Chondrocyte (in vitro differentiated cells): ENCODE data around the gene SMG9. TPM values are rescaled to one million over a fixed set of nuclear protein-coding genes. Genes with fewer than 3 reads are reported as not detected.

Source experiments
- DNase-seq: peaks from one replicate; pipeline ENCODE4 v3.0.0; 2021; ENCODE audit warnings: mixed read lengths, low spot score
- H3K27ac Mint-ChIP-seq: one replicate; pipeline ENCODE4 v1.8.0; 2021; ENCODE audit warnings: mild to moderate bottlenecking, moderate library complexity, mixed read lengths; ENCODE audit not compliant: unreplicated experiment
- H3K27me3 Mint-ChIP-seq: 2 replicates; pipeline ENCODE4 v1.8.0; 2021; ENCODE audit warnings: low read depth, mixed read lengths
- H3K36me3 Mint-ChIP-seq: 2 replicates; pipeline ENCODE4 v1.8.0; 2021; ENCODE audit warnings: low read depth, mixed read lengths
- H3K4me1 Mint-ChIP-seq: 2 replicates; pipeline ENCODE4 v1.8.0; 2021; ENCODE audit warnings: low read depth, mild to moderate bottlenecking, mixed read lengths
- H3K4me3 Mint-ChIP-seq: one replicate; pipeline ENCODE4 v1.8.0; 2021; ENCODE audit warnings: mild to moderate bottlenecking, moderate library complexity, mixed read lengths; ENCODE audit not compliant: unreplicated experiment
- H3K9me3 Mint-ChIP-seq: 2 replicates; pipeline ENCODE4 v1.8.0; 2021; ENCODE audit warnings: low read depth, mixed read lengths
- total RNA-seq: library from RNA; stranded (reverse); gene quantifications from 3 replicates; pipeline ENCODE4 v1.2.1, GENCODE V29; 2021
- TF ChIP-seq, protein P1 (sequence below): fragments of 200-600 bp; sonication (generic); IDR thresholded peaks from 2 replicates; pipeline ENCODE4 v1.5.0; 2021; ENCODE audit warnings: antibody characterized with exemption, mild to moderate bottlenecking, moderate library complexity

Gene SMG9
- total RNA-seq, 1 donor from 2014 or later = 46.9 TPM

DNA sequence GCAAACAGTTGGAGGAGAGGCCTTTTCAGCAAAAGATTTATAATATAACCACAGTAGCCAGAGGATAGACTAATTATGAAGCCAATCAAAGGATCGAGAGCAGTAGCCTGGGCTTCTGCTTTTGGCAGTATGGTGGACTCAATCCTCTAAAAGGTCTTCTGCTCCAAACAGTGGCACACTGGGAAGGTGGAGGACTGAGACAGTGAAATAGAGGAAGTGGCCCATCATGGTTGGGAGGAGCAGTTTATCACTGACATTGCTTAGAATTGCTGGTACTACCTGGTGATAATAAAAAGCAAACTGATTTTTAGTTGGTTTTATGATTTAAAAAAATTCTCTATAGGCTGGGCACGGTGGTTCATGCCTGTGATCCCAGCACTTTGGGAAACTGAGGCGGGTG, 63.9 kb downstream of the SMG9 start:
- no peak overlapping the region for H3K27ac Mint-ChIP-seq
- TF ChIP-seq, protein P1, sequence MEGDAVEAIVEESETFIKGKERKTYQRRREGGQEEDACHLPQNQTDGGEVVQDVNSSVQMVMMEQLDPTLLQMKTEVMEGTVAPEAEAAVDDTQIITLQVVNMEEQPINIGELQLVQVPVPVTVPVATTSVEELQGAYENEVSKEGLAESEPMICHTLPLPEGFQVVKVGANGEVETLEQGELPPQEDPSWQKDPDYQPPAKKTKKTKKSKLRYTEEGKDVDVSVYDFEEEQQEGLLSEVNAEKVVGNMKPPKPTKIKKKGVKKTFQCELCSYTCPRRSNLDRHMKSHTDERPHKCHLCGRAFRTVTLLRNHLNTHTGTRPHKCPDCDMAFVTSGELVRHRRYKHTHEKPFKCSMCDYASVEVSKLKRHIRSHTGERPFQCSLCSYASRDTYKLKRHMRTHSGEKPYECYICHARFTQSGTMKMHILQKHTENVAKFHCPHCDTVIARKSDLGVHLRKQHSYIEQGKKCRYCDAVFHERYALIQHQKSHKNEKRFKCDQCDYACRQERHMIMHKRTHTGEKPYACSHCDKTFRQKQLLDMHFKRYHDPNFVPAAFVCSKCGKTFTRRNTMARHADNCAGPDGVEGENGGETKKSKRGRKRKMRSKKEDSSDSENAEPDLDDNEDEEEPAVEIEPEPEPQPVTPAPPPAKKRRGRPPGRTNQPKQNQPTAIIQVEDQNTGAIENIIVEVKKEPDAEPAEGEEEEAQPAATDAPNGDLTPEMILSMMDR = no peak
- DNase-seq = no peak
- peaks cover 22% of the 10 kb centered on the region for H3K9me3 Mint-ChIP-seq
- peaks cover 4% of the 10 kb centered on the region for H3K36me3 Mint-ChIP-seq
- no peaks in the 10 kb centered on the region for H3K4me1 Mint-ChIP-seq
- H3K27me3 Mint-ChIP-seq = peaks cover 11% of the 10 kb centered on the region
- H3K4me3 Mint-ChIP-seq = no peak overlapping the region

DNA sequence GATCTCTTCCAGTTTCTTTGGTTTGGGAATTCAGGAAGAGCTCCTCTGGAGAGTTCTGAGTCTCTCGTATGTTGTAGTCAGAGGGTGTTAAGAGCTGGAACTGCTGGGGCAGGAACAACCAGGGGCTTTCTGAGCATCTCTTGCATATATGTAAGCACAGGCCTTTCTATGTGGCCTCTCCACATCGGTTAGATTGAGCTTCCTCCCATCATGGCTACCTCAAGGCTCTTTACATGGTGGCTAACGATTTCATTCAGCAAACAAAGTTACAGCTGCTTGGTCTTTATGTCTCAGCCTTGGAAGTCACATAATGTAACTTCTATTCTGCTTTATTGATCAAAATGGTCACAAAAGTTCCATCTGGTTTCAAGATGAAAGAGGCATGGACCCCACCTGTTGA, 64.3 kb downstream of the SMG9 start:
- H3K27ac Mint-ChIP-seq = no peak overlapping the region
- TF ChIP-seq, protein P1 = no peak
- DNase-seq = no peak
- H3K9me3 Mint-ChIP-seq = peaks cover 22% of the 10 kb centered on the region
- H3K27me3 Mint-ChIP-seq = peaks cover 11% of the 10 kb centered on the region
- H3K4me3 Mint-ChIP-seq = no peak overlapping the region
- H3K36me3 Mint-ChIP-seq = peaks cover 4% of the 10 kb centered on the region
- H3K4me1 Mint-ChIP-seq = no peaks in the 10 kb centered on the region

DNA sequence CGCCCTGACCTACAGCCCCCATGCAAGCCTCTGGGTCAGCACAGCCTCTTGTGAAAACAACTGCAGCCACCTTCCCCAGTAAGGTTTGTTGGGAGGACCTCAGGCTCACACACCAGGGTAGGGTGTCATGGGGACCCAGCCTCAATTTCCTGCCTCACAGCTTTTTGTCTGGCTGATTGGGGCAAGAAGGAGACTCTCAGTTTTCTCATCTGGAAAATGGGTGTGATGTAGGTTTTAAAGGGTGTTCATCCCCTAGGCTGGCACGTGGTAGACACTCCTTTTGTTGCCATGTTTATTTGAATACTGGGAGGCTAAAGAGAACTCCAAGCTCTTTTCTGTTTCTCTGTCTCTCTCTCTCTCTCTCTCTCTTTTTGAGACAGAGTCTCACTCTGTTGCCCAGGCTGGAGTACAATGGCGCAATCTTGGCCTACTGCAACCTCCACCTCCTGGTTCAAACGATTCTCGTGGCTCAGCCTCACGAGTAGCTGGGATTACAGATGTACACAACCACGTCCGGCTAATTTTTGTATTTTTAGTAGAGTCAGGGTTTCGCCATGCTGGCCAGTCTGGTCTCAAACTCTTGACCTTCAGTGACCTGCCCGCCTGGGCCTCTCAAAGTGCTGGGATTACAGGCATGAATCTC, 66.6 kb downstream of the SMG9 start:
- Mint-ChIP-seq H3K9me3 (peaks cover 20% of the 10 kb centered on the region), H3K4me3 (no peak overlapping the region), H3K36me3 (peaks cover 2% of the 10 kb centered on the region), H3K27ac (no peak overlapping the region), H3K4me1 (no peaks in the 10 kb centered on the region), H3K27me3 (peaks cover 4% of the 10 kb centered on the region)
- TF ChIP-seq, protein P1 = no peak
- DNase-seq = no peak

DNA sequence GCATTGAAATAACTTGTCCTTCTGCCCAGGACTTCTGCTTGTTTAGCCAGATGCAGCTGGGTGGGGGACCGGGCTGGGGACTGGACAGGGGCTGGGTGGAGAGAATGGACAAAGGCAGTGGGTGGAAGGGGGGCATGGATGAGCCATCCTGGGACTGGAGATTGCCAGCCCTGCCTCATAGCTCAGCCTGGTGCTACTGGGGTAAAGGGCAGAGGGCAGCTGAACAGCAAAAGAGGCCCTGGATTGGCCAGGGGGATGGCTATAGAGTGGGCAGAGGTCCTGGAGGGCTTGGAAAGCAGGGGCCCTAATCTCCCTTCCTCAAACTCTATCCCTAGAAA, 67.1 kb downstream of the SMG9 start:
- Mint-ChIP-seq H3K27me3 (peaks cover 2% of the 10 kb centered on the region), H3K4me3 (no peak overlapping the region), H3K36me3 (peaks cover 2% of the 10 kb centered on the region), H3K4me1 (no peaks in the 10 kb centered on the region), H3K27ac (no peak overlapping the region), H3K9me3 (peaks cover 20% of the 10 kb centered on the region)
- DNase-seq = no peak
- TF ChIP-seq, protein P1 = no peak

DNA sequence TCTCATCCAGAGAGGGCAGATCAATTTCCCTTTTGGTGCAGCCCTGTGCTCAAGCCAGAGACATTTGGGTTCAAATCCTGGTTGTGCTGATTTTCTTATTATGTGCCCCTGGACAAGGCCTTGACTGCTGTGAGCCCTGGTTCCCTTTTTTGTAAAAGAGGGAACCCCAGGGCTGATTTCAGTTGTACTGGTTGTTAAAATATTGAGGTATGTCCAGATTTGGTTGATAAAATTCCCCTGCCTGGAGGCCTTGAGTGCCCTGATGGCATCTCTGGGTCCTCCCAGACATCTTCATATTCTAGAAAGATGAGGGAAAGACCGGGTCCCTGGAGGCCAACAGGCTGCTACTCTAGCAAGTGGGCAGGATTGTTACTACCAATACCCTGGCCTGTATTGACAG, 70.4 kb downstream of the SMG9 start:
- no peak overlapping the region for H3K27ac Mint-ChIP-seq
- no peaks in the 10 kb centered on the region for H3K4me1 Mint-ChIP-seq
- no peak for DNase-seq
- no peaks in the 10 kb centered on the region for H3K27me3 Mint-ChIP-seq
- H3K9me3 Mint-ChIP-seq = no peaks in the 10 kb centered on the region
- no peaks in the 10 kb centered on the region for H3K36me3 Mint-ChIP-seq
- H3K4me3 Mint-ChIP-seq = no peak overlapping the region
- TF ChIP-seq, protein P1 = no peak
